HepG2 (cell line): ENCODE results near the gene ABCA3. TPM values are rescaled to one million over a fixed set of nuclear protein-coding genes. Genes with fewer than 3 reads are reported as not detected.

Experiments
- AHR ChIP-seq: IDR thresholded peaks from 2 replicates; pipeline ENCODE4 v1.6.1; 2018; ENCODE audit warnings: missing genetic modification reagents, missing compliant biosample characterization
- HHEX ChIP-seq: IDR thresholded peaks from 2 replicates; pipeline ENCODE4 v1.6.1; 2016; ENCODE audit warnings: control low read depth
- JUND ChIP-seq: sonication (generic); formaldehyde crosslinking; IDR thresholded peaks from 2 replicates; pipeline ENCODE4 v1.8.0; 2022; ENCODE audit warnings: mild to moderate bottlenecking, missing genetic modification reagents
- KLF13 ChIP-seq: sonication (generic); formaldehyde crosslinking; IDR thresholded peaks from 2 replicates; pipeline ENCODE4 v1.4.0; 2020; ENCODE audit warnings: mild to moderate bottlenecking, missing genetic modification reagents
- MTA3 ChIP-seq: sonication (generic); formaldehyde crosslinking; IDR thresholded peaks from 2 replicates; pipeline ENCODE4 v1.4.0; 2020; ENCODE audit warnings: missing genetic modification reagents
- NCOR1 ChIP-seq: fragments of 200-600 bp; sonication (generic); IDR thresholded peaks from 2 replicates; pipeline ENCODE4 v1.7.0; 2017; ENCODE audit warnings: antibody characterized with exemption, low read length, borderline replicate concordance
- ONECUT2 ChIP-seq: sonication (generic); formaldehyde crosslinking; IDR thresholded peaks from 2 replicates; pipeline ENCODE4 v1.4.0; 2020; ENCODE audit warnings: missing genetic modification reagents
- PAWR ChIP-seq: sonication (generic); formaldehyde crosslinking; IDR thresholded peaks from 2 replicates; pipeline ENCODE4 v1.4.0; 2020; ENCODE audit warnings: missing genetic modification reagents, mild to moderate bottlenecking, borderline replicate concordance
- PAX8 ChIP-seq: sonication (generic); formaldehyde crosslinking; IDR thresholded peaks from 2 replicates; pipeline ENCODE4 v1.8.0; 2022; ENCODE audit warnings: mild to moderate bottlenecking, missing genetic modification reagents, borderline replicate concordance
- POLR2A ChIP-seq, 2 experiments: IDR thresholded peaks; 2 replicates each; pipeline ENCODE4 v1.6.1; 2011; ENCODE audit warnings: low read depth in 2 of 2, low read length in 2 of 2, mild to moderate bottlenecking in 1 of 2, moderate library complexity in 1 of 2; ENCODE audit not compliant: insufficient read depth in 1 of 2
- RARA ChIP-seq: IDR thresholded peaks from 2 replicates; pipeline ENCODE4 v1.6.1; 2016; ENCODE audit warnings: missing genetic modification reagents, missing compliant biosample characterization
- RBFOX2 ChIP-seq: fragments of 200-400 bp; formaldehyde crosslinking; IDR thresholded peaks from 2 replicates; pipeline ENCODE4 v1.6.1; 2017; ENCODE audit warnings: low read depth, mild to moderate bottlenecking, low read length
- RFX3 ChIP-seq: IDR thresholded peaks from 2 replicates; pipeline ENCODE4 v1.6.1; 2016; ENCODE audit warnings: missing biosample characterization, missing genetic modification reagents
- SRSF9 ChIP-seq: fragments of 200-400 bp; formaldehyde crosslinking; IDR thresholded peaks from 2 replicates; pipeline ENCODE4 v1.6.1; 2018; ENCODE audit warnings: borderline replicate concordance, mild to moderate bottlenecking, low read depth, low read length; ENCODE audit not compliant: insufficient read depth, poor library complexity, severe bottlenecking
- THYN1 ChIP-seq: sonication (generic); formaldehyde crosslinking; IDR thresholded peaks from 2 replicates; pipeline ENCODE4 v1.8.1; 2023; ENCODE audit warnings: low read depth, mild to moderate bottlenecking, moderate library complexity, missing genetic modification reagents, borderline replicate concordance
- TOPORS ChIP-seq: sonication (generic); formaldehyde crosslinking; IDR thresholded peaks from 2 replicates; pipeline ENCODE4 v1.8.0; 2023; ENCODE audit warnings: mild to moderate bottlenecking, missing genetic modification reagents
- ZMYM2 ChIP-seq: sonication (generic); formaldehyde crosslinking; IDR thresholded peaks from 2 replicates; pipeline ENCODE4 v1.8.0; 2022; ENCODE audit warnings: mild to moderate bottlenecking, missing genetic modification reagents
- ZNF136 ChIP-seq: sonication (generic); formaldehyde crosslinking; IDR thresholded peaks from 2 replicates; pipeline ENCODE4 v1.8.1; 2022; ENCODE audit warnings: low read depth, mild to moderate bottlenecking, moderate library complexity, missing genetic modification reagents
- ZNF205 ChIP-seq: IDR thresholded peaks from 2 replicates; pipeline ENCODE4 v1.6.1; 2018; ENCODE audit warnings: missing biosample characterization, missing genetic modification reagents
- ZNF354B ChIP-seq: sonication (generic); formaldehyde crosslinking; IDR thresholded peaks from 2 replicates; pipeline ENCODE4 v1.8.0; 2022; ENCODE audit warnings: mild to moderate bottlenecking, missing genetic modification reagents
- ZNF572 ChIP-seq: sonication (generic); formaldehyde crosslinking; IDR thresholded peaks from 2 replicates; pipeline ENCODE4 v1.5.1; 2020; ENCODE audit warnings: mild to moderate bottlenecking, missing genetic modification reagents
- polyA plus RNA-seq, 8 experiments: library from polyadenylated mRNA; depleted of rRNA in 3 of 8; stranded (reverse) in 7 of 8; unstranded in 1 of 8; fragments of >200 nt; fragmentation: Illumina TruSeq in 4 of 8; extraction: Trizol in 4 of 8; gene quantifications; 2 replicates each; pipeline versions ENCODE4 v1.2.1 to v1.2.3, GENCODE V29; 2011 to 2016; ENCODE audit warnings: low read depth in 4 of 8, missing spikeins in 1 of 8, mixed read lengths in 1 of 8; ENCODE audit not compliant: insufficient read depth in 1 of 8
- total RNA-seq, 5 experiments: library from RNA; depleted of rRNA; stranded (reverse); fragments of >200 nt; fragmentation: Illumina TruSeq; extraction: Trizol; gene quantifications; 2 replicates each; pipeline ENCODE4 v1.2.3, GENCODE V29; 2016; ENCODE audit warnings: low read depth in 1 of 5
- TF ChIP-seq, protein P1 (sequence below): sonication (generic); formaldehyde crosslinking; IDR thresholded peaks from 2 replicates; pipeline ENCODE4 v1.4.0; 2020; ENCODE audit warnings: missing genetic modification reagents, borderline replicate concordance
- TF ChIP-seq, protein P2 (sequence below): sonication (generic); formaldehyde crosslinking; IDR thresholded peaks from 2 replicates; pipeline ENCODE4 v1.8.1; 2023; ENCODE audit warnings: missing genetic modification reagents, mild to moderate bottlenecking, borderline replicate concordance
- TF ChIP-seq, protein P3 (sequence below): sonication (generic); formaldehyde crosslinking; IDR thresholded peaks from 2 replicates; pipeline ENCODE4 v1.4.0; 2020; ENCODE audit warnings: missing genetic modification reagents, mild to moderate bottlenecking, borderline replicate concordance

The ABCA3 gene
- total and polyA plus RNA-seq, 2 of the 13 experiments (the other 11 are each of a cell fraction or from before 2014, with no cell fraction given) = 0.60 to 1.5 TPM

DNA sequence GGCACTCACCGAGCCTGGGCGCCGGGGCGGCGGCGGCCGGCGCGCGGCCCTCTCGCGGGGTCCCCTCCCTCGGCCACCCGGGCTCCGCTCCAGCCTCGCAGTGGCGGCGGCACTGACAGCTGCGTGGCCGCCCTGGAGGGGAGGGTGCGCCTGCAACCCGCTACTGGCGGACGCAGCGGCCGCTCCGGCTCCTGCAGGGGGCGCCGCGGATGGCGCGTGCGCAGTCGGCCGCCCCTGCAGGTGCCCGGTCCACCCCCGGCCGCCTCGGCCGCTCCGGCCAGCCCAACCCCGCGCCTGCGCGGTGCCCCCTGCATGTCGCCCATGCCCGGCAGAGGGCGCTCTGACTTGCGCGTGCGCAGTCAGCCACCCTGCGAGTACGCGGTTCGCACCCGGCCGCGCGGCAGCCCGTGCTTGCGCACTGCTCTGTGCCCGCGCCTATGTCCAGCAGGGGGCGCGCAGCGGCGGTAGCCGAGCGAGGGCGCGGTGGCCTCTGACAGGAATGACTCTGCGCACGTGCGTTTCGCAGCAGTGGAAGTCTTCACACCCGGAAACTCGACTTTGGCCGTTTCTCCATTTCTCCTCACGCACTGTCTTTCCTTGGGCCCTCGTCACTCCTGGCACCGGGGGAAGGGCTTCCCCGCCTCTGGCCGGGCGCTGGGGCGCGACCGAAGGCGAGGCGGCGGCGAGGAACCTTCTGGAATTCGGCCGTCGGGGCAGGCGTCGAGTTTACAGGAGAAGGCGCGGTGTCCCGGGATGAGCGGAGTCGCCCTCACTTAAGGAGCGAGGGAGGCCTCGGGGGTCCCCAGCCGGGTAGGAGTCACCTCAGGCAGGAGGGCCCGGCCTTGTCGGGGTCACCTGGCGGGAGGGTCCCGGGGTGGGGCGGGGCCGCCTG is at the start of gene ABCA3 (continued):
- TF ChIP-seq, protein P1, sequence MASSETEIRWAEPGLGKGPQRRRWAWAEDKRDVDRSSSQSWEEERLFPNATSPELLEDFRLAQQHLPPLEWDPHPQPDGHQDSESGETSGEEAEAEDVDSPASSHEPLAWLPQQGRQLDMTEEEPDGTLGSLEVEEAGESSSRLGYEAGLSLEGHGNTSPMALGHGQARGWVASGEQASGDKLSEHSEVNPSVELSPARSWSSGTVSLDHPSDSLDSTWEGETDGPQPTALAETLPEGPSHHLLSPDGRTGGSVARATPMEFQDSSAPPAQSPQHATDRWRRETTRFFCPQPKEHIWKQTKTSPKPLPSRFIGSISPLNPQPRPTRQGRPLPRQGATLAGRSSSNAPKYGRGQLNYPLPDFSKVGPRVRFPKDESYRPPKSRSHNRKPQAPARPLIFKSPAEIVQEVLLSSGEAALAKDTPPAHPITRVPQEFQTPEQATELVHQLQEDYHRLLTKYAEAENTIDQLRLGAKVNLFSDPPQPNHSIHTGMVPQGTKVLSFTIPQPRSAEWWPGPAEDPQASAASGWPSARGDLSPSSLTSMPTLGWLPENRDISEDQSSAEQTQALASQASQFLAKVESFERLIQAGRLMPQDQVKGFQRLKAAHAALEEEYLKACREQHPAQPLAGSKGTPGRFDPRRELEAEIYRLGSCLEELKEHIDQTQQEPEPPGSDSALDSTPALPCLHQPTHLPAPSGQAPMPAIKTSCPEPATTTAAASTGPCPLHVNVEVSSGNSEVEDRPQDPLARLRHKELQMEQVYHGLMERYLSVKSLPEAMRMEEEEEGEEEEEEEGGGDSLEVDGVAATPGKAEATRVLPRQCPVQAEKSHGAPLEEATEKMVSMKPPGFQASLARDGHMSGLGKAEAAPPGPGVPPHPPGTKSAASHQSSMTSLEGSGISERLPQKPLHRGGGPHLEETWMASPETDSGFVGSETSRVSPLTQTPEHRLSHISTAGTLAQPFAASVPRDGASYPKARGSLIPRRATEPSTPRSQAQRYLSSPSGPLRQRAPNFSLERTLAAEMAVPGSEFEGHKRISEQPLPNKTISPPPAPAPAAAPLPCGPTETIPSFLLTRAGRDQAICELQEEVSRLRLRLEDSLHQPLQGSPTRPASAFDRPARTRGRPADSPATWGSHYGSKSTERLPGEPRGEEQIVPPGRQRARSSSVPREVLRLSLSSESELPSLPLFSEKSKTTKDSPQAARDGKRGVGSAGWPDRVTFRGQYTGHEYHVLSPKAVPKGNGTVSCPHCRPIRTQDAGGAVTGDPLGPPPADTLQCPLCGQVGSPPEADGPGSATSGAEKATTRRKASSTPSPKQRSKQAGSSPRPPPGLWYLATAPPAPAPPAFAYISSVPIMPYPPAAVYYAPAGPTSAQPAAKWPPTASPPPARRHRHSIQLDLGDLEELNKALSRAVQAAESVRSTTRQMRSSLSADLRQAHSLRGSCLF (CRISPR knock-in tag) = peak; percentile 96
- TF ChIP-seq MTA3 (CRISPR knock-in tag) (0 out of 2 replicates have a peak, but pooled peaks have one; percentile 31), HHEX (no peak), NCOR1 (no peak), THYN1 (CRISPR knock-in tag) (no peak), RFX3 (CRISPR knock-in tag) (no peak), ZNF572 (no peak), SRSF9 (no peak), ZMYM2 (CRISPR knock-in tag) (peak; percentile 86), ZNF205 (CRISPR knock-in tag) (peak; percentile 87; the same call in 1 of the 2 replicates), ZNF136 (CRISPR knock-in tag) (peak; percentile 96), RARA (CRISPR knock-in tag) (peak; percentile 63; the same call in 1 of the 2 replicates), KLF13 (CRISPR knock-in tag) (0 out of 2 replicates have a peak, but pooled peaks have one; percentile 24), TOPORS (peak; percentile 95), POLR2A (IDR thresholded peaks at IDR 0.05; ENCODE audit: insufficient read depth in 1 of 2, low read depth in 2 of 2, low read length in 2 of 2) (no peak), PAX8 (peak; percentile 98; the same call in 1 of the 2 replicates), ONECUT2 (CRISPR knock-in tag) (peak; percentile 72), JUND (CRISPR knock-in tag) (peak; percentile 79; the same call in 1 of the 2 replicates), AHR (CRISPR knock-in tag) (peak; percentile 99), PAWR (CRISPR knock-in tag) (peak; percentile 72; the same call in 1 of the 2 replicates), RBFOX2 (peak; percentile 36; the same call in 1 of the 2 replicates), ZNF354B (CRISPR knock-in tag) (no peak)
- TF ChIP-seq, protein P2, sequence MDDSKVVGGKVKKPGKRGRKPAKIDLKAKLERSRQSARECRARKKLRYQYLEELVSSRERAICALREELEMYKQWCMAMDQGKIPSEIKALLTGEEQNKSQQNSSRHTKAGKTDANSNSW = peak; percentile 96; the same call in 1 of the 2 replicates
- TF ChIP-seq, protein P3, sequence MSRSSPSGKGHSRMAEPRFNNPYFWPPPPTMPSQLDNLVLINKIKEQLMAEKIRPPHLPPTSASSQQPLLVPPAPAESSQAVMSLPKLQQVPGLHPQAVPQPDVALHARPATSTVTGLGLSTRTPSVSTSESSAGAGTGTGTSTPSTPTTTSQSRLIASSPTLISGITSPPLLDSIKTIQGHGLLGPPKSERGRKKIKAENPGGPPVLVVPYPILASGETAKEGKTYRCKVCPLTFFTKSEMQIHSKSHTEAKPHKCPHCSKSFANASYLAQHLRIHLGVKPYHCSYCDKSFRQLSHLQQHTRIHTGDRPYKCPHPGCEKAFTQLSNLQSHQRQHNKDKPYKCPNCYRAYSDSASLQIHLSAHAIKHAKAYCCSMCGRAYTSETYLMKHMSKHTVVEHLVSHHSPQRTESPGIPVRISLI (CRISPR knock-in tag) = peak; percentile 72; the same call in 1 of the 2 replicates
